Measurements from ENCODE around the gene BZW2. TPM values are rescaled to one million over a fixed set of nuclear protein-coding genes. Genes with fewer than 3 reads are reported as not detected.

The BZW2 gene
- total RNA-seq, 2 donors from 2014 or later, result 133 to 144 TPM

Other genes starting within 250 kb of the BZW2 start
- 1 to 10 TPM; 6.0 to 7.9 TPM for gene CRPPA, start 224.6 kb upstream of the BZW2 start, total RNA-seq
- gene SOSTDC1, start 180.4 kb upstream of the BZW2 start, total RNA-seq, result 1 to 10 TPM; 2.8 to 8.0 TPM
- not detected for gene LRRC72, start 119.4 kb upstream of the BZW2 start, total RNA-seq
- gene ANKMY2, start 427 bp upstream of the BZW2 start, total RNA-seq, result 10 to 100 TPM; 25.1 to 28.6 TPM
- gene TSPAN13, start 107.6 kb downstream of the BZW2 start, total RNA-seq, result 10 to 100 TPM; 19.6 to 20.1 TPM
- gene AGR2, start 158.8 kb downstream of the BZW2 start, total RNA-seq, result not detected
- not detected for gene AGR3, start 235.8 kb downstream of the BZW2 start, total RNA-seq

Data from left cardiac atrium (tissue), 2 donors.